GM12874 (cell line): ENCODE measurements around the gene NKAIN4.

Experiments
- CTCF ChIP-seq: IDR thresholded peaks from 2 replicates; pipeline ENCODE4 v1.5.1; 2011; ENCODE audit warnings: low read depth, mild to moderate bottlenecking, control low read depth, low read length, moderate library complexity; ENCODE audit not compliant: insufficient read depth

Gene NKAIN4

GRCh38 chr20:63241272-63241671 is 13.0 kb downstream of the NKAIN4 start:
- no peak for TF ChIP-seq CTCF

- no peak for TF ChIP-seq CTCF
Observed at GRCh38 chr20:63240004-63240403, 14.3 kb downstream of the NKAIN4 start.

GRCh38 chr20:63239431-63239830 is 14.8 kb downstream of the NKAIN4 start:
- no peak for TF ChIP-seq CTCF

GRCh38 chr20:63238514-63239125 is 15.6 kb downstream of the NKAIN4 start:
- TF ChIP-seq CTCF: 0 out of 2 replicates have a peak, but pooled peaks have one; percentile 21

GRCh38 chr20:63238031-63238430 is 16.2 kb downstream of the NKAIN4 start:
- no peak for TF ChIP-seq CTCF

GRCh38 chr20:63236116-63236837 is 18.0 kb downstream of the NKAIN4 start:
- no peak for TF ChIP-seq CTCF

- no peak for TF ChIP-seq CTCF
Observed at GRCh38 chr20:63235399-63235983, 18.8 kb downstream of the NKAIN4 start, which contains the start of gene BIRC7. TSS of gene BIRC7 (plus strand) at chr20:63235905. CDS start at chr20:63236097, 192 bp downstream.
